ENCODE data around the gene SYK.

Gene SYK

DNA sequence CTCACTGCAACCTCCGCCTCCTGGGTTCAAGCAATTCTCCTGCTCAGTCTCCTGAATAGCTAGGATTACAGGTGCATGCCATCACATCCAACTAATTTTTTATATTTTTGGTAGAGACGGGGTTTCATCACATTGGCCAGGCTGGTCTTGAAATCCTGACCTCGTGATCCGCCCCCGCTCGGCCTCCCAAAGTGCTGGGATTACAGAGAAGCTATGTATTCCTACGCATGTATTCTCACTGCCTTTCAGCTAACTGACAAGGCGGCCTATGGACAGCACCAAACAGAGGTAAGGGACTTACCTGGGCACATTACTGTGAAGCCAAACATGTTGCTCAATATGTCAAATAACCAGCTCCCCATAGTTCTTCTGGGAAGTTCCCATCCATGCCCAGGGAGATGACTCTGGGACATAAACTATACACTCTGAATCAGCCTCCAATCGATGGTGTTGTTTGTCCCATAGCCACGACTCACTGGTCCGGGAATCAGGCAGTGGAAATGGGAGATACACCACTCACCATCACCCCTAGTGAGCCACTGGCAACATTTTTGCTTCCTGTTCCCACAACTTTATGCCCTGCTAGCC is 114.6 kb downstream of the SYK start:
- no peak for DNase-seq (ENCODE audit: low read depth)
- TF ChIP-seq, protein P1, sequence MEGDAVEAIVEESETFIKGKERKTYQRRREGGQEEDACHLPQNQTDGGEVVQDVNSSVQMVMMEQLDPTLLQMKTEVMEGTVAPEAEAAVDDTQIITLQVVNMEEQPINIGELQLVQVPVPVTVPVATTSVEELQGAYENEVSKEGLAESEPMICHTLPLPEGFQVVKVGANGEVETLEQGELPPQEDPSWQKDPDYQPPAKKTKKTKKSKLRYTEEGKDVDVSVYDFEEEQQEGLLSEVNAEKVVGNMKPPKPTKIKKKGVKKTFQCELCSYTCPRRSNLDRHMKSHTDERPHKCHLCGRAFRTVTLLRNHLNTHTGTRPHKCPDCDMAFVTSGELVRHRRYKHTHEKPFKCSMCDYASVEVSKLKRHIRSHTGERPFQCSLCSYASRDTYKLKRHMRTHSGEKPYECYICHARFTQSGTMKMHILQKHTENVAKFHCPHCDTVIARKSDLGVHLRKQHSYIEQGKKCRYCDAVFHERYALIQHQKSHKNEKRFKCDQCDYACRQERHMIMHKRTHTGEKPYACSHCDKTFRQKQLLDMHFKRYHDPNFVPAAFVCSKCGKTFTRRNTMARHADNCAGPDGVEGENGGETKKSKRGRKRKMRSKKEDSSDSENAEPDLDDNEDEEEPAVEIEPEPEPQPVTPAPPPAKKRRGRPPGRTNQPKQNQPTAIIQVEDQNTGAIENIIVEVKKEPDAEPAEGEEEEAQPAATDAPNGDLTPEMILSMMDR (IDR thresholded peaks at IDR 0.05; ENCODE audit: control insufficient read depth, extremely low read depth, insufficient read depth), result no peak
- no peak overlapping the region for H3K4me3 ChIP-seq (ENCODE audit: low read depth, low read length)

DNA sequence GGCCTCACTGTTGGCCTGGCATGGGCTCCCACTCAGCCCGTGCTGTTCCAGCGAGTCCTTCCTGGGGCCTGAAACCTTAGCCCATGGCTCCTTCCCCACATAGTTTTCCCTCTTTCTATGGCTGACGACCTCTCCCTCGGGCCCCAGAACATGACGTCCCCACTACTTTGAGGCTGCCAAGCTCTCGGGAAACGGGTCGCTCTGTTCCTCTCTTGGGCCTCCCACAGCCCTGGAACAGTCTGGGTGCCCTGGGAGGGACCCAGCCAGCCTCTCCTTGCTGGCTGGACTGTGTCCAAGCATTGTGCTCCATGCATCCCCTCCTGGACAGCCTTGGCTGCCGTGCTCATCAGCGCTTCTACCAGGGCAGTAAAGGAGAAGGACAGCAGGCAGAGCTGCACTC is 118.3 kb downstream of the SYK start:
- TF ChIP-seq, protein P1 (IDR thresholded peaks at IDR 0.05; ENCODE audit: control insufficient read depth, extremely low read depth, insufficient read depth), result no peak
- DNase-seq (ENCODE audit: low read depth), result no peak
- no peak overlapping the region for H3K4me3 ChIP-seq (ENCODE audit: low read depth, low read length)

DNA sequence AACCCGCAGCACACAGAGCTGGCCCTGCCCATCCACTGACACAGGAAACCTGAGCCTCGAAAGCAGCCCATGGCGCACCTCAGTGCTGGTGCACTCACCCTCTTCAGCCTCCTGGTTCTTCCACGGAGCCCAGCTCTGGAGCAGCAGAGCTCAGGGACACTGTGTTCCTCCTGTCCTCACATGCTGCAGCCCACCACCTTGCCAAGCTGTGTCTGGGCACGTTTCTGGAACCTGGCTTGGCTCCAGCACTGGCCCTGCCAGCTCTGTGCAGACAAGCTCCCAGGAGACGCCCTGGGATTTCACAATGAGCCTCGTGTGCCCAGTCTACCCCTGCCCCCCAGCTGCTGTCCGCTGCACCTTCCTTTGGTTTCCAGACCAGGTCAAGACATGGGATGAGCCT is 119.5 kb downstream of the SYK start:
- no peak overlapping the region for H3K4me3 ChIP-seq (ENCODE audit: low read depth, low read length)
- DNase-seq (ENCODE audit: low read depth), result peak; percentile 69
- TF ChIP-seq, protein P1 (IDR thresholded peaks at IDR 0.05; ENCODE audit: control insufficient read depth, extremely low read depth, insufficient read depth), result no peak

DNA sequence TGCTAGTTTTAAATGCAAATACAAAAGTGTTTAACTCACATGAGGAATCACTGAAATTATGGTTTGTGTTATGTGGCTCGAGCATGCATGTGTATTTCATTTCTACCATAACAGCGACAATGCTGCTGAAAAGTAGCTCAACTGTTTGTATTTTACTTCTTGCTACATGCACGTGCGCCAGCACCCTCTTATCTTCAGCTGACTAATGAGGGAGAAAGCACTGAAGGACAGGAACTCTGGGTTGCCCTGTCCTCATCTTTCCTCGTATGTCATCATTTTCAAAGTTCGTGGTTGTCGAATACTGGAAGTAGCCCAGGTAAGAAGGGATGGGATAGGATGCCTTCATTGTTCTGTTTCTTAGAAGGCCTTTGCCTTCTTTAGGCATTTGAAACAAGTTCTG is 120.3 kb downstream of the SYK start:
- TF ChIP-seq, protein P1 (IDR thresholded peaks at IDR 0.05; ENCODE audit: control insufficient read depth, extremely low read depth, insufficient read depth), result no peak
- DNase-seq (ENCODE audit: low read depth), result no peak
- no peak overlapping the region for H3K4me3 ChIP-seq (ENCODE audit: low read depth, low read length)

DNA sequence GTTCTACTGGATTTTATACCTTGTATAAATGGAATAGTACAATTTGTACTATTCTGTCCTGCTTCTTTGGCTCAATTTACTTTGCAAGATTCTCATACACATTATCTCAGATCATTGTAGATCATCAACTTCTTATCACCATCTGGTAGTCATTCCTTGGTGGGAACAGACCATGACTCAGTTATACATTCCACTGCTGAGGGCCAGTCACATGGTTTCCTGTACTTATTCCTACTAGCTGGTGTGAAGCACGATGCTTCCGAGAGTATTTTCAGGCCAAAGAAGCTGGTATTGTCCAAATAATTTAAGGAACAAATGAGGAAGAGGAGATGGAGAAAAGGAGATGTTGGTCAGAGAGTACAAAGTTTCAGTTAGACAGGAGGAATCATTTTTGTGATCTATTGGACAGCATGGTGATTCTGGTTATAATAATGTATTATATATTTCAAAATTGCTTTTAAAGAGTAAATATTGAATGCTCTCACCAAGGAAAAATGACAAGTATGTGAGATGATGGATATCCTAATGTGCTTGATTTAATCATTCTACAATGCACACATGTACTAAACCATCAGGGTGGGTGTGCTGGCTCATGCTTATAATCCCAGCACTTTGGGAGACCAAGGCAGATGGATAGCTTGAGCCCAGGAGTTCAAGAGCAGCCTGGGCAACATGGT is 124.1 kb downstream of the SYK start:
- no peak overlapping the region for H3K4me3 ChIP-seq (ENCODE audit: low read depth, low read length)
- no peak for DNase-seq (ENCODE audit: low read depth)
- TF ChIP-seq, protein P1 (IDR thresholded peaks at IDR 0.05; ENCODE audit: control insufficient read depth, extremely low read depth, insufficient read depth), result no peak

DNA sequence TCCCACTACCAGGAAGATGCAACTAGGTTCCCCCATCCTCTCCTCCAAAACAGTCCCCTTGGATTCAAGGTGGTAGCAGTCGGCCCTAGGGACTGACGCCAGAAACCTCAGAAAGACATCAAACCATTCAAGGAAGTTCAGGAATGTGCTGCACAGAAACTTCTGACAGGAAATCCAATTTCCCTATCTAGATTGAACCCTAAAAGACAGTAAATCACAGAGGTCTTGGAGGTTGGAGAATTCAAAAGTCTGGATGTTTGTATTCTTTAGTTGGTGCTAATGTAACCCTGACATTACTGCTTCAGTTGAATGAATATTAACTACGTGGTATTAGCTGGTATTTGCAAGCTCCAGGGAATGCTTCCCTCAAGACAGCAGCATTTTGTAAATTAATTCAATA is 125.3 kb downstream of the SYK start:
- no peak for DNase-seq (ENCODE audit: low read depth)
- no peak overlapping the region for H3K4me3 ChIP-seq (ENCODE audit: low read depth, low read length)
- TF ChIP-seq, protein P1 (IDR thresholded peaks at IDR 0.05; ENCODE audit: control insufficient read depth, extremely low read depth, insufficient read depth), result no peak

DNA sequence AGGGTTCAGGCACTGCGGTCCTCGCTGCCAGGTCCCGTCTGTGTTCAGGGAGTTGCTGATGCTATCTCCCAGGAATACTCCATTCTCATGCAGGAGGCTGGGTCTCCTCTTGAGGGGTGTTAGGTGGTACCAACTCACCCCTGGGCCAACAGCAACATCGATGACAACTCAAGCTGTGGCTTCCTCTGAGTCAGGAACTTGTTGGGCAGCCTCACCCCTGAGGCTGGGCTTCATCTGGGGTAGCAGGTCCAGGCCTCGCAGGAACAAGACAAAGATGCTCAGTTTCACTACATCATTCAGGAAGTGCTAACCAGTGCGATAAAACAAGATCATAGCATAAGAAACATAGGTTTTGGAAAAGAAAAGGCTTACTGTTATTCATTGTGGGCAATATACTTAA is 125.9 kb downstream of the SYK start:
- TF ChIP-seq, protein P1 (IDR thresholded peaks at IDR 0.05; ENCODE audit: control insufficient read depth, extremely low read depth, insufficient read depth), result no peak
- no peak overlapping the region for H3K4me3 ChIP-seq (ENCODE audit: low read depth, low read length)
- DNase-seq (ENCODE audit: low read depth), result no peak
